T1000 (cell line): Measurements from ENCODE around the gene CTDP1.

Experiments used
- DNase-seq: peaks from one replicate; lab custom pipeline; 2025; ENCODE audit warnings: mixed read lengths; lab: John Stamatoyannopoulos, UW

The CTDP1 gene

DNA sequence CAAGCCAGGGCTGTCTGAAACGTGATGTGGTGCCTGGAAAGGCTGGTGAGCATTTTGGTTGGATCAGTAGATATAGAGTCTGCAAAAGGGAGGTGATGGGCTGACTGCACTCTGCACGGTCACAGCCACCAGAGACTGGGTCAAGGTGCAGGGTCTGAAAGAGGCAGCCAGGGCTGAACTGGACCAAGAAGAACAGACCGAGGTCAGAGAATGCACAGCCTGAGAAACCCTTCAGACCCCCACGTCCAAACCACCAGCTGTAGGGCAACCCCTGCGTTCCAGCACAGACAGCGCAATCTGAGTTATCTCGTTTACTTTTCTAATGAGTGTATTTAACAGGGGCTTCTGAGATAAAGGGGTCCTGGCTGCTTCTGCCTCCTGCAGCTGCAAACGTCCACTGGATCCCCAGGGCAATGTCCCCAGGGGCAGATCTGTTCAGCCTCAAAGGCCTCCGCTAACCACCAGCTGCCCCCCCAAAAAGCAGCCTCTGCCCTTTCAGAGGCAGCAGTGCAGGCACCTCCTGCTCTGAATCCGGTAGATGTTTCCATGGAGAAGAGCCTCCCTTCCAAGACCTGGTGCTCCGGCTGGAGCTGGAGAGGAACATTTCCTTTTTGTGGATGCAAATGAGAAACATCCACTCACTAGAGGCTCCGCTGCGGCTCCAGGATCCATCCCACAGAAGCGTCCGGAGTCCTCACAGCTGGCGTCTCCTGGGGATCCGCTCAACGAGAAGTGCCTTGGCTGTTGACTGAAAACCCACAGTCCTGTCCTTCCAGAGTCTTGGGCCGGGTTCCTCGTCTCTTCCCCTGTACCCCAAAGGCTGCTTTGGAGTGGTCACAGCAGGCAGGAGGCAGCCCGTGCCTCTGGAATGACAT, 117.2 kb downstream of the CTDP1 start:
- no peak for DNase-seq

GRCh38 chr18:79797518-79798345, 118.1 kb downstream of the CTDP1 start, which contains the start of gene KCNG2:
Gene KCNG2 (plus strand): TSS chr18:79797938. CDS start chr18:79863668, 65,730 bp downstream.
- DNase-seq, result no peak

DNA sequence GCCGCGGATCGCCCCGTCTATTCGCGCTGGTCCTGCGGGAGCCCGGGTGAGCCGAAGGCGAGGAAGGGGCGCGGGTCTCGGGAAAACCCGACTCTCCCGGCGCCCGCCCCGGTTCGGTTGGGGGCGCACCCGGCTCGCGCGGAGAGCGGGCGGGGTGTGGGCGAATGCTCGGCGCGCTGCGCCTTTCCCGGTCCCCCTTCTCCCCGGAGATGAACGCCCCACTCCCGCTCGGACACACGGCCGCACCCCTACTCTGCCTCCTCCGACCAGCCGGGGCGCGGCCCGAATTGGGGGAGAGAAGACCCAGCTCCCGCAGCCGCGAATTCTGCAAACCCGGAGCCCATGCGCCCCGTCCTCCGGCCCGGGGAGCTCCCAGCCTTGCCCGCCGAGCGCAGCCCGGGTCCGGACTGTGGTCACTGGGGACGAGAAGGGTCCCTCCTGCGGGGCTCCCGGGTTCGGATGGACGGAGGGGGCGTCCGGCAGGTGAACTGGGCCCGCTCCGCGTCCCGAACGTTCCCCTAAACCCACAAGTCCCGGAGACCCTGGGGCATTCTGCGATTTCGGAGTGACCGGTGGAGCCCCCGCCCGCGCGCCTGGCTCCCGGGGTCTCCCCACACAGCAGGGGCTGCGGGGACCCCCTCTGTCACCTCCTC, 118.9 kb downstream of the CTDP1 start:
- no peak for DNase-seq

DNA sequence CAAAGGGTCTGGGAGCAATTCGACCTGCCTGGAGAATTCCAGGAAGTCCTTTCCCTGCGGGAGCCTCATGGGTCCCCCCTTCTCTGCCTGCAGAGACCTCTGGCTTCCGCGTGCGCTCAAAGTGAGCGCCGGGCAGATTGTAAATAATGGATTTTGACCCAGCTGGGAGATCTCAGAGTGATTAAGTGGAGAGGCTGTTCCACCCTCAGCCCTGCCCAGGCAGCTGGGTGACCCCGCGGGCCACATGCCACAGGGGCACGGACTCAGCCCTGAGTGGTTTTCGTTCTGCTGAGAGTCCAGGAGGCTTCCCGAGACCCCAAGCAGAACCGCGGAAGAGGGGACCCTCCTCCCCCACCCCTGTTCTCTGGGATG, 119.4 kb downstream of the CTDP1 start:
- DNase-seq, result no peak

DNA sequence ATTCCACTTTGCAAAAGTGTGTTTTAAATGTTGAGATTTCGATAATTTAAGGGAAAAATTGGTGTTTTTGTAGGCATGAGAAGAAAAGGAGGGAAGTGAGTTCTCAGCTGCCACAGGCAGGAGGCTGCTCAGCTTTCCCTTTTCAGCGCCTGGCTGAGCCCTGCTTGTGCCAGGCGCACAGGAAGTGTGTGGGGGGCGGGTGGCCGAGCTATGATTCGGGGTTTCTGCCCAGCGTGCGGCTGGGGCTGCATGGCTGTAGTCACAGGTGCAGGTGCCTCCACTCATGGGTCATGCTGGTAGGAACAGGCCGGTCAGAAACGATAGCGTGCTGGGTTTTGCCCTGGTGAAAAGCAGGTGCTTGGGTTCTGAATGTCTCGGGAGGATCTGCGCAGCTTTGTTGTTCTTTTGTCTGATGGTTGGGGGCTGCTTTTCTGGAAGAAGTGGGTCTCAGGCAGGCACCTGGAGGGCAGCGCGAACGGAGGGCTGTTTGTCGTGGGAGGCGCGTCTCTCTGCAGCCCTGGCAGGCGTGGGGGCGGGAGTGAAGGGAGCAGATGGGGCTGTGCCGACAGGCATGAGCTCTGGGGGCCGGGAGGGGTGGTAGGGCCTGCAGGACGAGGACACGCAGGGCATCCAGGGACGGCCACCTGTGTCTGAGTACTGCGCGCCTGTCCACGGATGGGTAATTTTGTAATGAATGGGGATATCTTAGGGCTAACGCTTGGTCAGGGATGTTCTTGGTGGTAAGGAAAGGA, 120.2 kb downstream of the CTDP1 start:
- DNase-seq, result no peak

DNA sequence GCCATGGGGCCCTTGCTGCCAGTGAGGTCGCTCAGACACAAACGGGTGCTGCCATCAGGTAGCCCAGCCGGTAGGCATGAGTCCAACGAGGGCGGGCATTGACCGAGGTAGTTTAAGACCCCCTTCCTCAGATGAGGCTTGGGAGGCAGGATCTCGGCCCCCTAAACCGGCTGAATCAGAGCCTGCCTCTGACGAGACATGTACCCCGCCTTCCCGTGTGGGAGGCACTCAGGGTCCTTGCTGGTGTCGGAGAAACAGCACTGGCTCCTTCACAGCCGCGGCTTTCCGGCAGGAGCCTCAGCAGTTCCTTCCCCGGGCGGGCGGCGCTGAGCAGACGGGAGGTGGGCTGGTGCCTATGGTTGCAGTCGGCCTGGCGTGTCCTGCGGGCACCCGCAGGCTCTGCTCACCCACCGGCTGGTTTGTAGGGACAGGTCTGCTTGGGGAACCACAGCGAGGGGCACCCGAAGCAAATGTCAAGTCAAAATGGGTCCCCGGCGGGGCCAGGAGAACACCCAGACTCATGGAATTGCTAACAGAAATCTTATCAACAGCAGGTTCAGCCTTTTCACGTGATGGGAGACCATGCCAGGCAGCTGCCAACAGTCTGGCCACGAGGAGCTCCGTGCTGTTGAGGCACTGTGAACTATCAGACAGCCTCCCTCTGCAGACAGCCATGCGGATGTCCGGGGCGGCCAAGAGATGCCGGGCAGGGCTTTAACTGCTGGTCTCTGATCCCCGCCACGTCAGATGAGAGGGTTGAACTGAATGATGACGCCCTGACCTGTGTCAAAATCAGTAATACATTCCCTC, 121.0 kb downstream of the CTDP1 start:
- DNase-seq, result no peak

- DNase-seq, result no peak
These were observed 121.6 kb downstream of the CTDP1 start for GRCh38 chr18:79801217-79801616.

DNA sequence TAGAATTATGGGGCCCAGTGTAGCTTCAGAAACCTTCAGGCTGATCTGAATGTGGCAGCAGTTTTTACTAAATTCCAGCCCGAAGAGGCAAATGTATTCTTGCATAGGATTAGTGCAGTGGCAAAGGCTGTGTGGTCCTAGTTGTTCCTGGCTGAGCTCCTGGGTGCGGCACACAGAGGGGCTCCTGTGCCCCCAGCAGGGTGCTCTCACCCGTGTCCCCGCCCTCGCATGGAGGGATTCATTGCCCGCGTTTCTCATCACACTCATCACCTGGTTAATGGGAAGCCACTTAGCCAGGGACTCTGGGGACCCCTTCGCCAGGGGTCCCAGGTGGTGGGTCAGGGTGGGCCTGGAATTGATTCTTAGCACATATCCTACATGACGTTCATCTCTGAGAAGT, 122.0 kb downstream of the CTDP1 start:
- no peak for DNase-seq

DNA sequence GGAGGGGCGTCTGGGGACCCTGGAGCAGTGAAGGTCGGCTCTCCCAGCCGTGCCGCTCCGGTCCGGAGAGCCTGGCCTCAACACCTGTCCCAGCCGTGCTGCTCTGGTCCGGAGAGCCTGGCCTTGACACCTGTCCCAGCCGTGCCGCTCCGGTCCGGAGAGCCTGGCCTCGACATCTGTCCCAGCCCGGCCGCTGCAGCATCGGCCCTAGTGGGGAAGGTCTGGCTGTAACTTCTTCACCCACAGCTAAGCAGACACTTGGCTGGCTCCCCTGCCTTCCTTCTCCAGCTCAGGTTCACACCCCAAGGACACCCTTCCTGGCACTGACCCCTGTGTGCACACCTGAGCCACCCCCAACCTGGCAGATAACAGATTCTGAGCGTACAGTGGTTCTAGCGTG, 122.7 kb downstream of the CTDP1 start:
- DNase-seq, result no peak

DNA sequence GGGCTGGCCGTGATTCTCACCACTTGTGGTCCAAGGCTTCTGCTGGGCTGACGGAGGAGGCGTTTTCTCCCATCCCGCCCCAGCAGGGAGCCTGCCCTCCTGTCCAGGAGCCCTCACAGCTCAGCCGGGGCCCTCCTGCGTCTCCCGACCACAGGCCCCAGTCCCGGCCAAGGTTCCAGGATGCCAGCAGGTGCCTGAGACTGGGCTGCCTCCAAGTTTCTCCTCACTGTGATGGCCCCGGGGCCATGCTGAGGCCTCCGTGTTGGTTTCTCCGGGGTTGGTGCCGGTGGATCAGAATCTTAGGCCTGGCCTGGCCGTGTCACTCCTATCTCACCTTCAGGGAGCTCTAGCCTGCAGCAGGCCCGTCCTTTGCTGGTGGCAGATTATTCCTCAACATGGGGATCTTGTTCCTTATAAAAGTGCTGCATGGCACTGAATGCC, 124.0 kb downstream of the CTDP1 start:
- no peak for DNase-seq
